ENCODE data around the gene WIPF3.

WIPF3 gene

GRCh38 chr7:29843726-29844125, 37.4 kb downstream of the WIPF3 start:
- H3K36me3 ChIP-seq (ENCODE audit: control insufficient read depth in 5 of 5, insufficient read depth in 5 of 5, low read length in 5 of 5): no peaks in the 10 kb centered on the region
- no peak overlapping the region for H3K27ac ChIP-seq (ENCODE audit: low read depth, low read length)
- H3K9ac ChIP-seq (ENCODE audit: low read length in 5 of 5): no peak overlapping the region
- H3K4me1 ChIP-seq (ENCODE audit: control insufficient read depth in 5 of 5, insufficient read depth in 5 of 5, low read length in 5 of 5): peaks cover 0 to 22% (median 4%) of the 10 kb centered on the region in 5 donors
- no peak overlapping the region for H3K4me3 ChIP-seq (ENCODE audit: low read depth in 1 of 5, low read length in 5 of 5)
- peaks cover 0 to 2% (median 0%) of the 10 kb centered on the region in 5 donors for H3K27me3 ChIP-seq (ENCODE audit: control insufficient read depth in 5 of 5, insufficient read depth in 4 of 5, low read length in 5 of 5)
- no peaks in the 10 kb centered on the region for H3K9me3 ChIP-seq (ENCODE audit: control insufficient read depth in 5 of 5, low read length in 5 of 5)

GRCh38 chr7:29844559-29844958, 38.3 kb downstream of the WIPF3 start:
- H3K4me1 ChIP-seq (ENCODE audit: control insufficient read depth in 5 of 5, insufficient read depth in 5 of 5, low read length in 5 of 5): peaks cover 0 to 17% (median 1%) of the 10 kb centered on the region in 5 donors
- H3K4me3 ChIP-seq (ENCODE audit: low read depth in 1 of 5, low read length in 5 of 5): no peak overlapping the region
- no peak overlapping the region for H3K9ac ChIP-seq (ENCODE audit: low read length in 5 of 5)
- H3K27ac ChIP-seq (ENCODE audit: low read depth, low read length): no peak overlapping the region
- peaks cover 0 to 2% (median 0%) of the 10 kb centered on the region in 5 donors for H3K27me3 ChIP-seq (ENCODE audit: control insufficient read depth in 5 of 5, insufficient read depth in 4 of 5, low read length in 5 of 5)
- H3K36me3 ChIP-seq (ENCODE audit: control insufficient read depth in 5 of 5, insufficient read depth in 5 of 5, low read length in 5 of 5): no peaks in the 10 kb centered on the region
- no peaks in the 10 kb centered on the region for H3K9me3 ChIP-seq (ENCODE audit: control insufficient read depth in 5 of 5, low read length in 5 of 5)

DNA sequence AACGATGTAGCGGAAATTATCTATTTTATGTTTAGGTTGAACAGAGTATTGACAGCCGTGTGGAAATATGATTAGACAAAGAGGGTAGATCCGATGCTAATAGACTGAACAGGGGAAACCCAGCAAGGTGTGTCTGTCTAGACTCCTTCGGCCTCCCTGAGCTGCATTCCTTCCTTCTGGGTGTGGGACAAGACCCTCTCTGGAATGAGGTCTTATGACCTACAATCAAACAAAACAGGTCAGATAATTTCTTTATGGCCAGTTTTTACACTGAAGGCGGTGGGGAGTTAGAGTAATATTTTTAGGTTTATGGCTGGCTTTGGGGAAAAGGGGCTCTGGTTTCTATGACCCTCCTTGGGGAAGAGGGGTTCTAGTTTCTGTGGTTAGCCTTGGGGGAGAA, 41.2 kb downstream of the WIPF3 start:
- no peak overlapping the region for H3K9ac ChIP-seq (ENCODE audit: low read length in 5 of 5)
- H3K4me3 ChIP-seq (ENCODE audit: low read depth in 1 of 5, low read length in 5 of 5): no peak overlapping the region
- H3K36me3 ChIP-seq (ENCODE audit: control insufficient read depth in 5 of 5, insufficient read depth in 5 of 5, low read length in 5 of 5): no peaks in the 10 kb centered on the region
- H3K27ac ChIP-seq (ENCODE audit: low read depth, low read length): no peak overlapping the region
- H3K27me3 ChIP-seq (ENCODE audit: control insufficient read depth in 5 of 5, insufficient read depth in 4 of 5, low read length in 5 of 5): peaks cover 0 to 2% (median 0%) of the 10 kb centered on the region in 5 donors
- H3K9me3 ChIP-seq (ENCODE audit: control insufficient read depth in 5 of 5, low read length in 5 of 5): no peaks in the 10 kb centered on the region
- peaks cover 0 to 8% (median 0%) of the 10 kb centered on the region in 5 donors for H3K4me1 ChIP-seq (ENCODE audit: control insufficient read depth in 5 of 5, insufficient read depth in 5 of 5, low read length in 5 of 5)

DNA sequence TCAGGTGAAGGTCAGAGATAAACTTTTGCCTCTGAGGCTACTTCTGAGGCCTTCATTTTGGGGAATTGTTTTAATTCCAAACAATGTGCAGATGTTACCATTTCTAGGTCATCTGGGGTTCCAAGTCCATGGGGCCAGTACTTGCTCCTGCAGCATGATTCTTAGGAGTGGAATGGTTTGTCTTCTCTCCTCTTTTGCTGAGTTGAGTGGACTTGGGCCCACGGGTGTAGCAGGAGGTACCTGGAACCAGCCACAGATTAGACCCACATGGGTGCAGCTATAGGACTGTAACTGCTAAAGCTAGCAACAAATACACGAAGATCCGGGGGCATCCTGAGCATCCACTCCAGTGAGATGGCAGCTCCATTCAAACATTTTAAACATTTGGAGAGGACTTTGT, 41.6 kb downstream of the WIPF3 start:
- H3K4me1 ChIP-seq (ENCODE audit: control insufficient read depth in 5 of 5, insufficient read depth in 5 of 5, low read length in 5 of 5): peaks cover 0 to 3% (median 0%) of the 10 kb centered on the region in 5 donors
- H3K9me3 ChIP-seq (ENCODE audit: control insufficient read depth in 5 of 5, low read length in 5 of 5): no peaks in the 10 kb centered on the region
- peaks cover 0 to under 1% (median 0%) of the 10 kb centered on the region in 5 donors for H3K27me3 ChIP-seq (ENCODE audit: control insufficient read depth in 5 of 5, insufficient read depth in 4 of 5, low read length in 5 of 5)
- no peak overlapping the region for H3K4me3 ChIP-seq (ENCODE audit: low read depth in 1 of 5, low read length in 5 of 5)
- H3K36me3 ChIP-seq (ENCODE audit: control insufficient read depth in 5 of 5, insufficient read depth in 5 of 5, low read length in 5 of 5): no peaks in the 10 kb centered on the region
- H3K9ac ChIP-seq (ENCODE audit: low read length in 5 of 5): no peak overlapping the region
- no peak overlapping the region for H3K27ac ChIP-seq (ENCODE audit: low read depth, low read length)

GRCh38 chr7:29848941-29849340, 42.6 kb downstream of the WIPF3 start:
- Histone ChIP-seq H3K4me1 (ENCODE audit: control insufficient read depth in 5 of 5, insufficient read depth in 5 of 5, low read length in 5 of 5) (no peaks in the 10 kb centered on the region), H3K4me3 (ENCODE audit: low read depth in 1 of 5, low read length in 5 of 5) (no peak overlapping the region), H3K9me3 (ENCODE audit: control insufficient read depth in 5 of 5, low read length in 5 of 5) (no peaks in the 10 kb centered on the region), H3K27me3 (ENCODE audit: control insufficient read depth in 5 of 5, insufficient read depth in 4 of 5, low read length in 5 of 5) (peaks cover 0 to 3% (median 0%) of the 10 kb centered on the region in 5 donors), H3K36me3 (ENCODE audit: control insufficient read depth in 5 of 5, insufficient read depth in 5 of 5, low read length in 5 of 5) (no peaks in the 10 kb centered on the region), H3K9ac (ENCODE audit: low read length in 5 of 5) (no peak overlapping the region), H3K27ac (ENCODE audit: low read depth, low read length) (no peak overlapping the region)

DNA sequence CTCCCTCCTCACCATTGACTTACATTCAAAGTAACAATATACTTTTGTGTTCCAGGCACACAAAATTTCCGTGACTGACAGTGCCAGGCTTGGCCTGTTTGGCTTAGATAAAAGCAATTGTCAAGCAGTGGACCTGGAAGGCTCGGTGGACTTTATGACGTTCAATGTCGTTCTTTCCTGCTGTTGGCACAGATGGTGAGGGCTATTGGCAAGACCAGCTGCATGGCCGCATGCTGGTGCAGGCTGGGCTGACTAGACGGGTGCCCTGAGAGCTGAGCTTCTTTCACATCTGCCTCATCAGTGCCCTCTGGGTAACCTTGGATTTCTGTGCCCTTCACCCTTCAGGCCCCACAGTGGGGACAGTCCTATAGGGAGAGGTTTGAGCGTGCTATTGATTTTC, 45.2 kb downstream of the WIPF3 start:
- Histone ChIP-seq H3K36me3 (ENCODE audit: control insufficient read depth in 5 of 5, insufficient read depth in 5 of 5, low read length in 5 of 5) (no peaks in the 10 kb centered on the region), H3K9me3 (ENCODE audit: control insufficient read depth in 5 of 5, low read length in 5 of 5) (no peaks in the 10 kb centered on the region), H3K4me3 (ENCODE audit: low read depth in 1 of 5, low read length in 5 of 5) (no peak overlapping the region), H3K4me1 (ENCODE audit: control insufficient read depth in 5 of 5, insufficient read depth in 5 of 5, low read length in 5 of 5) (no peaks in the 10 kb centered on the region), H3K27ac (ENCODE audit: low read depth, low read length) (no peak overlapping the region), H3K27me3 (ENCODE audit: control insufficient read depth in 5 of 5, insufficient read depth in 4 of 5, low read length in 5 of 5) (peaks cover 0 to 3% (median 0%) of the 10 kb centered on the region in 5 donors), H3K9ac (ENCODE audit: low read length in 5 of 5) (no peak overlapping the region)

GRCh38 chr7:29852457-29852856, 46.1 kb downstream of the WIPF3 start:
- Histone ChIP-seq H3K27ac (ENCODE audit: low read depth, low read length) (no peak overlapping the region), H3K9me3 (ENCODE audit: control insufficient read depth in 5 of 5, low read length in 5 of 5) (no peaks in the 10 kb centered on the region), H3K4me1 (ENCODE audit: control insufficient read depth in 5 of 5, insufficient read depth in 5 of 5, low read length in 5 of 5) (no peaks in the 10 kb centered on the region), H3K4me3 (ENCODE audit: low read depth in 1 of 5, low read length in 5 of 5) (no peak overlapping the region), H3K27me3 (ENCODE audit: control insufficient read depth in 5 of 5, insufficient read depth in 4 of 5, low read length in 5 of 5) (peaks cover 0 to 3% (median 0%) of the 10 kb centered on the region in 5 donors), H3K9ac (ENCODE audit: low read length in 5 of 5) (no peak overlapping the region), H3K36me3 (ENCODE audit: control insufficient read depth in 5 of 5, insufficient read depth in 5 of 5, low read length in 5 of 5) (no peaks in the 10 kb centered on the region)

DNA sequence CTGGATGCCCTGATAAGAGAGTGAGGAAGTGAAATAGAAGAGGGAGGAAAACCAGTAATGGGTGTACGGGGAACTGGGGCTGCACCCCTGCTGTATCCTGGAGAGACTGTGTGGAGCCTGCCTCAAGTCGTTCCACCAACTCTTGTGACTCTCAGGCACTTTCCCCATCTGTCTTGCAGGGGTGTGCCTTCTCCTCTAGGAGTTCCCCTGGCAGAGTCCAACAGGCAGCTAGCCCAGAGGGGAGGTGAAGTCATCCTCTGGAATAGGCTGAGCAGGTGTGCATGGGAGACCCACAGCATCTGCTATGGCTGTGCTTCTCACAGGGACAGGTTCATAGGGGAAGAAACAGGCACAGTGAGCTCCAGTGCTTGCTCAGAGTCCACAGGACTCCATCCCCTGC, 46.8 kb downstream of the WIPF3 start:
- Histone ChIP-seq H3K4me1 (ENCODE audit: control insufficient read depth in 5 of 5, insufficient read depth in 5 of 5, low read length in 5 of 5) (no peaks in the 10 kb centered on the region), H3K27ac (ENCODE audit: low read depth, low read length) (no peak overlapping the region), H3K27me3 (ENCODE audit: control insufficient read depth in 5 of 5, insufficient read depth in 4 of 5, low read length in 5 of 5) (peaks cover 0 to 3% (median 0%) of the 10 kb centered on the region in 5 donors), H3K4me3 (ENCODE audit: low read depth in 1 of 5, low read length in 5 of 5) (no peak overlapping the region), H3K9me3 (ENCODE audit: control insufficient read depth in 5 of 5, low read length in 5 of 5) (no peaks in the 10 kb centered on the region), H3K36me3 (ENCODE audit: control insufficient read depth in 5 of 5, insufficient read depth in 5 of 5, low read length in 5 of 5) (no peaks in the 10 kb centered on the region), H3K9ac (ENCODE audit: low read length in 5 of 5) (no peak overlapping the region)

- Histone ChIP-seq H3K9ac (ENCODE audit: low read length in 5 of 5) (no peak overlapping the region), H3K9me3 (ENCODE audit: control insufficient read depth in 5 of 5, low read length in 5 of 5) (no peaks in the 10 kb centered on the region), H3K4me3 (ENCODE audit: low read depth in 1 of 5, low read length in 5 of 5) (no peak overlapping the region), H3K4me1 (ENCODE audit: control insufficient read depth in 5 of 5, insufficient read depth in 5 of 5, low read length in 5 of 5) (no peaks in the 10 kb centered on the region), H3K27ac (ENCODE audit: low read depth, low read length) (no peak overlapping the region), H3K36me3 (ENCODE audit: control insufficient read depth in 5 of 5, insufficient read depth in 5 of 5, low read length in 5 of 5) (no peaks in the 10 kb centered on the region), H3K27me3 (ENCODE audit: control insufficient read depth in 5 of 5, insufficient read depth in 4 of 5, low read length in 5 of 5) (peaks cover 0 to 3% (median 0%) of the 10 kb centered on the region in 5 donors)
Measured at GRCh38 chr7:29853789-29854188, 47.5 kb downstream of the WIPF3 start.

DNA sequence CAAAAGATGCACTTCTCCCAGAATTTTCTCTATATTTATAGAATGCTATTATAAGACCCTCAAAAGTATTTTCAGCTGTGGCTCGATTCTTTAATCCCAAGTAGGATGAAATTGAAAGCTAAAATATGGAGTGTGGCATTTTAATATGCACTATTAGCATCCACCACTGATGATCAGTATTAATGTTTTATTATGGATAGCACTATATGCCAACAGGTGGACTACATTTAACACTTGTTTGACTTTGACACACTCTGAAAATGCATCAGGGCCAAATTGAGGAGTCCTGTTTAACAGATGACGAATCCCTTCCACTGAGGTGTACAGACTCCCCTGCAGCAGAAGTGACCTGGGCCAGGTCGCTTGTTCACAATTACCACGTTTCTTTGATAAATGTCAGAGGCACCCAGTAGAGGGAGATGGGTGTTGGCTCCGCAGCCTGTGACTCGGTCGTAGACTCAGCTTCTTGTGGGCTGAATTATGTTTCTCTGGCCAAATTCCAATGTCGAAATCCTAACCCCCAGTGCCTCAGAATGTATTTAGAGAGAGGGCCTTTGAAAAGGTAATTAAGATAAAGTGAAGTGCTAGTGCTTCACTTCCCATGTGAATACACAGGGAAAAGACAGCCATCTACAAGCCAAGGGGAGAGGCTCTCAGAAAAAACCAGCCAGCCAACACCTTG, 48.1 kb downstream of the WIPF3 start:
- Histone ChIP-seq H3K4me3 (ENCODE audit: low read depth in 1 of 5, low read length in 5 of 5) (no peak overlapping the region), H3K36me3 (ENCODE audit: control insufficient read depth in 5 of 5, insufficient read depth in 5 of 5, low read length in 5 of 5) (no peaks in the 10 kb centered on the region), H3K27ac (ENCODE audit: low read depth, low read length) (no peak overlapping the region), H3K9me3 (ENCODE audit: control insufficient read depth in 5 of 5, low read length in 5 of 5) (no peaks in the 10 kb centered on the region), H3K4me1 (ENCODE audit: control insufficient read depth in 5 of 5, insufficient read depth in 5 of 5, low read length in 5 of 5) (peaks cover 0 to 5% (median 0%) of the 10 kb centered on the region in 5 donors), H3K27me3 (ENCODE audit: control insufficient read depth in 5 of 5, insufficient read depth in 4 of 5, low read length in 5 of 5) (peaks cover 0 to 3% (median 0%) of the 10 kb centered on the region in 5 donors), H3K9ac (ENCODE audit: low read length in 5 of 5) (no peak overlapping the region)

Measured in subcutaneous abdominal adipose tissue (tissue), 5 donors.